HepG2 (cell line): ENCODE data around the gene RTBDN. TPM values are rescaled to one million over a fixed set of nuclear protein-coding genes. Genes with fewer than 3 reads are reported as not detected.
A peak's percentile ranks its signal among the peaks of the same experiment; 100 is the strongest.

ENCODE experiments used
- DNMT3B ChIP-seq: conservative IDR thresholded peaks from 2 replicates; pipeline ENCODE4 v1.6.1; 2016; ENCODE audit warnings: missing biosample characterization, control low read depth
- ELF1 ChIP-seq: sonication (generic); formaldehyde crosslinking; IDR thresholded peaks from 2 replicates; pipeline ENCODE4 v1.4.0; 2020; ENCODE audit warnings: missing genetic modification reagents
- FOXO1 ChIP-seq: sonication (generic); formaldehyde crosslinking; IDR thresholded peaks from 2 replicates; pipeline ENCODE4 v1.4.0; 2020; ENCODE audit warnings: missing genetic modification reagents
- GPN1 ChIP-seq: sonication (generic); formaldehyde crosslinking; IDR thresholded peaks from 2 replicates; pipeline ENCODE4 v1.5.1; 2020; ENCODE audit warnings: missing genetic modification reagents, borderline replicate concordance
- HNRNPUL1 ChIP-seq: fragments of 200-400 bp; formaldehyde crosslinking; IDR thresholded peaks from 2 replicates; pipeline ENCODE4 v1.6.1; 2017; ENCODE audit warnings: low read depth, mild to moderate bottlenecking, low read length, moderate library complexity
- IRF2 ChIP-seq: IDR thresholded peaks from 2 replicates; pipeline ENCODE4 v1.6.1; 2018; ENCODE audit warnings: missing genetic modification reagents, missing compliant biosample characterization
- KLF16 ChIP-seq, 2 experiments: sonication (generic) in 1 of 2; formaldehyde crosslinking in 1 of 2; IDR thresholded peaks; 2 replicates each; pipeline versions ENCODE4 v1.6.1 to v1.8.0; 2016 to 2023; ENCODE audit warnings: missing genetic modification reagents in 2 of 2, missing compliant biosample characterization in 1 of 2
- NFIB ChIP-seq: sonication (generic); formaldehyde crosslinking; IDR thresholded peaks from 2 replicates; pipeline ENCODE4 v1.9.0; 2021; ENCODE audit warnings: missing genetic modification reagents, mild to moderate bottlenecking, borderline replicate concordance
- PCBP1 ChIP-seq: fragments of 200-400 bp; formaldehyde crosslinking; IDR thresholded peaks from 2 replicates; pipeline ENCODE4 v1.6.1; 2017; ENCODE audit warnings: mild to moderate bottlenecking, low read depth, low read length, borderline replicate concordance
- PTBP1 ChIP-seq: fragments of 200-400 bp; formaldehyde crosslinking; IDR thresholded peaks from 2 replicates; pipeline ENCODE4 v1.6.1; 2018; ENCODE audit warnings: low read length, low read depth; ENCODE audit not compliant: poor library complexity, severe bottlenecking
- REST ChIP-seq, 2 experiments: IDR thresholded peaks; 2 replicates each; pipeline ENCODE4 v1.6.1; 2011 to 2012; ENCODE audit warnings: low read length in 2 of 2, borderline replicate concordance in 1 of 2, low read depth in 1 of 2, mild to moderate bottlenecking in 1 of 2, moderate library complexity in 1 of 2
- SAP130 ChIP-seq: IDR thresholded peaks from 2 replicates; pipeline ENCODE4 v1.6.1; 2016; ENCODE audit warnings: low read depth
- STAG1 ChIP-seq: sonication (generic); formaldehyde crosslinking; IDR thresholded peaks from 2 replicates; pipeline ENCODE4 v1.4.0; 2020; ENCODE audit warnings: missing genetic modification reagents
- STAT6 ChIP-seq: sonication (generic); formaldehyde crosslinking; IDR thresholded peaks from 2 replicates; pipeline ENCODE4 v1.4.0; 2020; ENCODE audit warnings: missing genetic modification reagents, mild to moderate bottlenecking, borderline replicate concordance
- TFDP1 ChIP-seq: IDR thresholded peaks from 2 replicates; pipeline ENCODE4 v1.6.1; 2016; ENCODE audit warnings: missing compliant biosample characterization, missing genetic modification reagents, borderline replicate concordance
- YEATS2 ChIP-seq: sonication (generic); formaldehyde crosslinking; IDR thresholded peaks from 2 replicates; pipeline ENCODE4 v1.4.0; 2020; ENCODE audit warnings: missing genetic modification reagents, borderline replicate concordance
- ZEB1 ChIP-seq: IDR thresholded peaks from 2 replicates; pipeline ENCODE4 v1.6.1; 2012; ENCODE audit warnings: mild to moderate bottlenecking, low read depth, inconsistent platforms; ENCODE audit not compliant: insufficient replicate concordance
- ZIK1 ChIP-seq: sonication (generic); formaldehyde crosslinking; IDR thresholded peaks from 2 replicates; pipeline ENCODE4 v1.5.0; 2020; ENCODE audit warnings: mild to moderate bottlenecking, low read depth, missing genetic modification reagents, borderline replicate concordance
- ZNF350 ChIP-seq: sonication (generic); formaldehyde crosslinking; IDR thresholded peaks from 2 replicates; pipeline ENCODE4 v1.4.0; 2020; ENCODE audit warnings: mild to moderate bottlenecking, low read depth, missing genetic modification reagents, borderline replicate concordance
- ZNF460 ChIP-seq: sonication (generic); formaldehyde crosslinking; IDR thresholded peaks from 2 replicates; pipeline ENCODE4 v1.5.1; 2020; ENCODE audit warnings: missing genetic modification reagents, mild to moderate bottlenecking, borderline replicate concordance
- ZNF577 ChIP-seq: sonication (generic); formaldehyde crosslinking; IDR thresholded peaks from 2 replicates; pipeline ENCODE4 v1.4.0; 2020; ENCODE audit warnings: mild to moderate bottlenecking, low read depth, missing genetic modification reagents, borderline replicate concordance
- ZNF747 ChIP-seq: sonication (generic); formaldehyde crosslinking; IDR thresholded peaks from 2 replicates; pipeline ENCODE4 v1.8.1; 2023; ENCODE audit warnings: missing genetic modification reagents, mild to moderate bottlenecking, borderline replicate concordance
- polyA plus RNA-seq, 8 experiments: library from polyadenylated mRNA; depleted of rRNA in 3 of 8; stranded (reverse) in 7 of 8; unstranded in 1 of 8; fragments of >200 nt; fragmentation: Illumina TruSeq in 4 of 8; extraction: Trizol in 4 of 8; gene quantifications; 2 replicates each; pipeline versions ENCODE4 v1.2.1 to v1.2.3, GENCODE V29; 2011 to 2016; ENCODE audit warnings: low read depth in 4 of 8, missing spikeins in 1 of 8, mixed read lengths in 1 of 8; ENCODE audit not compliant: insufficient read depth in 1 of 8
- total RNA-seq, 5 experiments: library from RNA; depleted of rRNA; stranded (reverse); fragments of >200 nt; fragmentation: Illumina TruSeq; extraction: Trizol; gene quantifications; 2 replicates each; pipeline ENCODE4 v1.2.3, GENCODE V29; 2016; ENCODE audit warnings: low read depth in 1 of 5

Gene RTBDN
- total and polyA plus RNA-seq, 2 of the 13 experiments (the other 11 are each of a cell fraction or from before 2014, with no cell fraction given) = 0.27 to 0.48 TPM

- TF ChIP-seq PTBP1 = no peak
- TF ChIP-seq SAP130 (CRISPR knock-in tag) = peak; percentile 80
- TF ChIP-seq ZNF460 = no peak
- TF ChIP-seq ELF1 (CRISPR knock-in tag) = 0 out of 2 replicates have a peak, but pooled peaks have one; percentile 28
- 0 out of 2 replicates have a peak, but pooled peaks have one; percentile 37 for TF ChIP-seq FOXO1
- no peak for TF ChIP-seq STAG1 (CRISPR knock-in tag)
- TF ChIP-seq STAT6 (CRISPR knock-in tag) = no peak
- TF ChIP-seq PCBP1 = 0 out of 2 replicates have a peak, but pooled peaks have one; percentile 27
- TF ChIP-seq DNMT3B (CRISPR knock-in tag) = no peak
- peak; percentile 63; the same call in 1 of the 2 replicates for TF ChIP-seq TFDP1 (CRISPR knock-in tag)
- TF ChIP-seq NFIB (CRISPR knock-in tag) = no peak
- TF ChIP-seq GPN1 (CRISPR knock-in tag) = no peak
- TF ChIP-seq ZNF747 (CRISPR knock-in tag) = no peak
- TF ChIP-seq HNRNPUL1 = no peak
- peak in 1 of 2 experiments; percentile 78; a peak in 2 of 4 replicates for TF ChIP-seq KLF16 (CRISPR knock-in tag; IDR thresholded peaks at IDR 0.05)
- TF ChIP-seq IRF2 (CRISPR knock-in tag) = no peak; the same call in 1 of the 2 replicates
- 0 out of 2 replicates have a peak, but pooled peaks have one; percentile 29 for TF ChIP-seq ZIK1 (CRISPR knock-in tag)
- TF ChIP-seq ZEB1 = no peak
- no peak for TF ChIP-seq REST (IDR thresholded peaks at IDR 0.05; ENCODE audit: borderline replicate concordance in 1 of 2, low read depth in 1 of 2, low read length in 2 of 2)
- no peak for TF ChIP-seq YEATS2 (CRISPR knock-in tag)
- peak; percentile 75 for TF ChIP-seq ZNF350 (CRISPR knock-in tag)
- no peak for TF ChIP-seq ZNF577 (CRISPR knock-in tag)
Measured at GRCh38 chr19:12789904-12790619, 44.3 kb downstream of the RTBDN start (continued).
